Progenitor cell of endocrine pancreas (in vitro differentiated cells): ENCODE measurements around the gene GOLGB1. TPM values are rescaled to one million over a fixed set of nuclear protein-coding genes. Genes with fewer than 3 reads are reported as not detected.

Experiments
- DNase-seq: peaks from one replicate; pipeline ENCODE4 v3.0.0; 2021; ENCODE audit warnings: low spot score; ENCODE audit not compliant: unreplicated experiment
- H3K27ac Mint-ChIP-seq: 2 replicates; pipeline ENCODE4 v1.8.0; 2021; ENCODE audit warnings: mild to moderate bottlenecking, moderate library complexity, mixed read lengths
- H3K27me3 Mint-ChIP-seq: 2 replicates; pipeline ENCODE4 v1.8.0; 2021; ENCODE audit warnings: mixed read lengths
- H3K36me3 Mint-ChIP-seq: 2 replicates; pipeline ENCODE4 v1.8.0; 2022; ENCODE audit warnings: mixed read lengths; ENCODE audit not compliant: insufficient read depth
- H3K4me1 Mint-ChIP-seq: 2 replicates; pipeline ENCODE4 v1.8.0; 2021; ENCODE audit warnings: low read depth, mixed read lengths
- H3K4me3 Mint-ChIP-seq: 2 replicates; pipeline ENCODE4 v1.8.0; 2021; ENCODE audit warnings: low read depth, mild to moderate bottlenecking, moderate library complexity, mixed read lengths
- H3K9me3 Mint-ChIP-seq: 2 replicates; pipeline ENCODE4 v1.8.0; 2021; ENCODE audit warnings: low read depth, mixed read lengths
- total RNA-seq: library from RNA; stranded (reverse); gene quantifications from 2 replicates; pipeline ENCODE4 v1.2.1, GENCODE V29; 2021
- TF ChIP-seq, protein P1 (sequence below): fragments of 200-600 bp; sonication (generic); IDR thresholded peaks from one replicate; pipeline ENCODE4 v1.5.0; 2021; ENCODE audit warnings: antibody characterized with exemption, mild to moderate bottlenecking; ENCODE audit not compliant: unreplicated experiment

Gene GOLGB1
- total RNA-seq, 1 donor from 2014 or later = 63.0 TPM

DNA sequence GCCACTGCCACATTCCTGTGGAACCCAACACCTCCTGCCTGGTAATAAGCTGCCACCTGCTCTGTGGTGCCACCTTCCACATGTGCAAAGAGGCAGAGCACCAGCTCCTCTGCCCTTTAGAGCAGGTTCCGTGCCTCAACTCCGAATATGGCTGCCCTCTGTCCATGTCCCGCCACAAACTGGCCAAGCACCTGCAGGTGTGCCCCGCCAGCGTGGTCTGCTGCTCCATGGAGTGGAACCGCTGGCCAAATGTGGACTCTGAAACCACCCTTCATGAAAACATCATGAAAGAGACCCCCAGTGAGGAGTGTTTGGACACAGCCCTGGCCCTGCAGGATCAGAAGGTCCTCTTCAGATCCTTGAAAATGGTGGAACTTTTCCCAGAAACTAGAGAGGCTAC is 128.1 kb downstream of the GOLGB1 start:
- Mint-ChIP-seq H3K4me3 (no peak overlapping the region), H3K4me1 (peaks cover 2% of the 10 kb centered on the region), H3K36me3 (no peaks in the 10 kb centered on the region), H3K9me3 (no peaks in the 10 kb centered on the region), H3K27ac (no peak overlapping the region), H3K27me3 (peaks cover 2% of the 10 kb centered on the region)
- DNase-seq = no peak
- TF ChIP-seq, protein P1, sequence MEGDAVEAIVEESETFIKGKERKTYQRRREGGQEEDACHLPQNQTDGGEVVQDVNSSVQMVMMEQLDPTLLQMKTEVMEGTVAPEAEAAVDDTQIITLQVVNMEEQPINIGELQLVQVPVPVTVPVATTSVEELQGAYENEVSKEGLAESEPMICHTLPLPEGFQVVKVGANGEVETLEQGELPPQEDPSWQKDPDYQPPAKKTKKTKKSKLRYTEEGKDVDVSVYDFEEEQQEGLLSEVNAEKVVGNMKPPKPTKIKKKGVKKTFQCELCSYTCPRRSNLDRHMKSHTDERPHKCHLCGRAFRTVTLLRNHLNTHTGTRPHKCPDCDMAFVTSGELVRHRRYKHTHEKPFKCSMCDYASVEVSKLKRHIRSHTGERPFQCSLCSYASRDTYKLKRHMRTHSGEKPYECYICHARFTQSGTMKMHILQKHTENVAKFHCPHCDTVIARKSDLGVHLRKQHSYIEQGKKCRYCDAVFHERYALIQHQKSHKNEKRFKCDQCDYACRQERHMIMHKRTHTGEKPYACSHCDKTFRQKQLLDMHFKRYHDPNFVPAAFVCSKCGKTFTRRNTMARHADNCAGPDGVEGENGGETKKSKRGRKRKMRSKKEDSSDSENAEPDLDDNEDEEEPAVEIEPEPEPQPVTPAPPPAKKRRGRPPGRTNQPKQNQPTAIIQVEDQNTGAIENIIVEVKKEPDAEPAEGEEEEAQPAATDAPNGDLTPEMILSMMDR = no peak

DNA sequence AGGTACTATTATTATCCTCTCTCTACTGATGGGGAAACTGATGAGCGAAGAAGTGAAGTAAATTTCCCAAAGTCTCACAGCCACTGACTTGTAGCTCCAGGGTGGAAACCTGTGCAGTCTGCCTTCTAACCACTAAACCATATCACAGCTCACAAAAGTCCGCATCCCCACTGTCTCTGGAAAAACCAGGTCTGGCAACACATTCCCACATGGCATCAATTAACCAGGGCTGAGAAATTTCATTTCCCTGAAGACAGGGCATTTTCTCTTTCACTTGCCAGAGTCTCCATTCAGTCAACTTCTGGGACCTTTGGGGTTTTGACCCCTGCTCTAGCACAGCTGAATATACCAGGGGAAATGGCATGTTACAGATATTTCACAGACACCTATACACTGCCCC is 129.8 kb downstream of the GOLGB1 start:
- Mint-ChIP-seq H3K9me3 (no peaks in the 10 kb centered on the region), H3K27me3 (peaks cover 2% of the 10 kb centered on the region), H3K4me3 (no peak overlapping the region), H3K4me1 (peaks cover 2% of the 10 kb centered on the region), H3K27ac (no peak overlapping the region), H3K36me3 (no peaks in the 10 kb centered on the region)
- no peak for DNase-seq
- TF ChIP-seq, protein P1 = no peak

Other genes starting within 250 kb of the GOLGB1 start
- 9.6 and 9.9 TPM in 2 replicates for gene POLQ, start 203.8 kb downstream of the GOLGB1 start, total RNA-seq
- gene ARGFX, start 181.8 kb downstream of the GOLGB1 start, total RNA-seq = not detected in 2 replicates
- gene FBXO40, start 156.4 kb downstream of the GOLGB1 start, total RNA-seq = not detected in 2 replicates
- 0.46 and 0.73 TPM in 2 replicates for gene HCLS1, start 88.8 kb downstream of the GOLGB1 start, total RNA-seq
- gene IQCB1, start 85.3 kb upstream of the GOLGB1 start, total RNA-seq = 38.3 and 38.7 TPM in 2 replicates
- 7.0 and 7.6 TPM in 2 replicates for gene EAF2, start 85.5 kb upstream of the GOLGB1 start, total RNA-seq
- 4.2 and 7.1 TPM in 2 replicates for gene SLC15A2, start 144.7 kb upstream of the GOLGB1 start, total RNA-seq